Stimulated activated CD4-positive, alpha-beta T cell treated with anti-CD3 and anti-CD28 coated beads, Interleukin-4, amount 100 ng/mL, for 1 hour (primary cell): ENCODE measurements around the gene HEPACAM.

ENCODE experiments used
- DNase-seq: peaks from one replicate; pipeline ENCODE4 v3.0.0-alpha.2; 2020

Gene HEPACAM

GRCh38 chr11:124880958-124881357 is 54.9 kb downstream of the HEPACAM start:
- no peak for DNase-seq

GRCh38 chr11:124880290-124880611 is 55.6 kb downstream of the HEPACAM start:
- no peak for DNase-seq

- DNase-seq = no peak
These were observed 56.2 kb downstream of the HEPACAM start for GRCh38 chr11:124879493-124880289.

- no peak for DNase-seq
These were observed 56.9 kb downstream of the HEPACAM start for GRCh38 chr11:124878759-124879492.

GRCh38 chr11:124877910-124878758 is 57.7 kb downstream of the HEPACAM start:
- no peak for DNase-seq

- DNase-seq = no peak
These were observed 58.3 kb downstream of the HEPACAM start for GRCh38 chr11:124877631-124877909.

GRCh38 chr11:124876818-124877630 is 58.8 kb downstream of the HEPACAM start:
- DNase-seq = no peak

- peak; percentile 80 for DNase-seq
These were observed 59.7 kb downstream of the HEPACAM start for GRCh38 chr11:124875943-124876817.

GRCh38 chr11:124875401-124875800 is 60.4 kb downstream of the HEPACAM start:
- DNase-seq = no peak

GRCh38 chr11:124874571-124875255 is 61.1 kb downstream of the HEPACAM start:
- DNase-seq = no peak

- DNase-seq = no peak
These were observed 61.9 kb downstream of the HEPACAM start for GRCh38 chr11:124873951-124874350.

GRCh38 chr11:124872741-124873140 is 63.1 kb downstream of the HEPACAM start:
- no peak for DNase-seq

GRCh38 chr11:124872280-124872679 is 63.6 kb downstream of the HEPACAM start:
- DNase-seq = no peak

GRCh38 chr11:124870430-124870829 is 65.4 kb downstream of the HEPACAM start:
- DNase-seq = no peak

- no peak for DNase-seq
These were observed 65.9 kb downstream of the HEPACAM start for GRCh38 chr11:124869856-124870387.

- DNase-seq = no peak
These were observed 66.5 kb downstream of the HEPACAM start for GRCh38 chr11:124869331-124869730.
